ENCODE measurements around the gene SMC1A.
"Not testable (repeated sequence)": the region's sequence is repeated elsewhere in the genome, so short reads cannot be mapped to it uniquely, and the experiment has no call there.

Gene SMC1A

GRCh38 chrX:53422086-53422860 lies at the start of gene SMC1A:
TSS of gene SMC1A (minus strand) at chrX:53422654. CDS start at chrX:53422600, 54 bp downstream.
- peak; percentile 96 for DNase-seq

GRCh38 chrX:53471346-53471745 lies 48.9 kb upstream of the SMC1A start:
- no peak for DNase-seq

DNA sequence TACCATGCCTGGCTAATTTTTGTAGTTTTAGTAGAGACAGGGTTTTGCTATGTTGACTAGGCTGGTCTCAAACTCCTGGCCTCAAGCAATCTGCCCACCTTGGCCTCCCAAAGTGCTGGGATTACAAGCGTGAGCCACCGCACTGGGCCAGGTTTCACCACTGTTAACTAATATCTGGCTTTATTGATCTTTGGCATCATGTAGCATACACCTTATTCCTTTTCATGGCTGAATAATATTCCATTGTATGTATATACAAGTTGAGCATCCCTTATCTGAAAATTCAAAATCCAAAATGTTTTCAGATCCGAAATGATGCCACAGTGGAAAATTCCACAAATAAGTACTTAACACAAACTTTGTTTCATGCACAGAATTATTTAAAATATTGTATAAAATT lies 46.2 kb upstream of the SMC1A start:
- not testable (repeated sequence) for DNase-seq

DNA sequence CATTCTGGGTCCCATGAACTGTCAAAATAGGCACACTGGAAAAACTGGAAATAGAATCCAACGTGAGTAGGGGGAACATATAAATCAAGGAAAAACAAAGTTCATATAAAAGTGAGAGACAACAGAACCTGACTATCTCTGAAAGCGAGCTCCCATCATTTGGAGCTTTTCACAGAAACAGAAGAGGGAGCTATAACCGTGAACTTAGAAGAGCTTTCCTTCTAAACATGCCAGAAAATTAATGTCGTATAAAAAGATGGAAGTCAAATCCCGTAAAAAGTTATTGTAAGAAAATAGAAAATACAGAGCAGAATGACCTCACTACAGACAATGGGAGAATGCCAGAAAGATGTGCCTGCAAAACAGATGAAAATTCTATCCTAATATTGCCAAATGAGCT lies 35.6 kb upstream of the SMC1A start:
- DNase-seq: no peak

GRCh38 chrX:53456254-53456653 lies 33.8 kb upstream of the SMC1A start:
- peak; percentile 19 to 63 (median 56) for DNase-seq

DNA sequence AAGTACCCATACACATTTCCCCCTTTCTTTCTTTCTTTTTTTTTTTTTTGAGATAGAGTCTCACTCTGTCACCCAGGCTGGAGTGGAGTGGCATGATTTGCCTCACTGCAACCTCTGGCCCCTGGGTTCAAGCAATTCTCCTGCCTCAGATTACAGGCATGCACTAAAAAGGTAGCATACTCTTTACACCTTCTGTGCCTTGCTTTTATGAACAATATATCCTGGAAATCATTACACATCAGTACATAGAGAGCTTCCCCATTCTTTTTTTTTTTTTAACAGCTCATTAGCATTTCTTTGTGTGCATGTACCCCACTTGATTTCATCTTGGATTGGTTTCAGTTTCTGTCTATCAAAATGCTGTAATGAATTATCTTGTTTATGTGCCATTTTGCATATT lies 30.4 kb upstream of the SMC1A start:
- DNase-seq: no peak

DNA sequence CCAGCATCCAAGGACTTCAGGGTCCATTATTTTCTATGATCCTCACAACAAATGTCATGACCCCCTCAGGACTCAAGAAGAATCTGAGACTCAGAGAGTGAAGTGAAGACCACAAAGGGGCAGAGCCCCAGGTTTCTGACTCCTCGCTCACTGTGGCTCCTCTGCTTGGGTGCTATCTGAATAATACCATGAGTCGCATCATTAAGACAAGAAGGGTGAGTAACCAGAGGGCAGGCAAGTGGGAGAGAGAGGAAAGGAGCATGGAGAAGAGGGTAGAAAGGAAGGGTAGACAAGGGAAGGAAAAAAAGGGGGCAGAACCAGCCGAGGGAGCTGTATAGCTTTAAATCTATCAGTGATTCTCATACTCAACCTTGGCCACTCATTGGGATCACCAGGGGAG lies 27.2 kb upstream of the SMC1A start:
- DNase-seq: no peak

- no peak for DNase-seq
Measured at GRCh38 chrX:53447441-53447840, 25.0 kb upstream of the SMC1A start.

GRCh38 chrX:53445977-53446376 lies 23.5 kb upstream of the SMC1A start:
- DNase-seq: peak; percentile 44 to 70 (median 63)

GRCh38 chrX:53442322-53442631 lies 19.8 kb upstream of the SMC1A start:
- peak in 1 of 3 donors; percentile 22 for DNase-seq

DNA sequence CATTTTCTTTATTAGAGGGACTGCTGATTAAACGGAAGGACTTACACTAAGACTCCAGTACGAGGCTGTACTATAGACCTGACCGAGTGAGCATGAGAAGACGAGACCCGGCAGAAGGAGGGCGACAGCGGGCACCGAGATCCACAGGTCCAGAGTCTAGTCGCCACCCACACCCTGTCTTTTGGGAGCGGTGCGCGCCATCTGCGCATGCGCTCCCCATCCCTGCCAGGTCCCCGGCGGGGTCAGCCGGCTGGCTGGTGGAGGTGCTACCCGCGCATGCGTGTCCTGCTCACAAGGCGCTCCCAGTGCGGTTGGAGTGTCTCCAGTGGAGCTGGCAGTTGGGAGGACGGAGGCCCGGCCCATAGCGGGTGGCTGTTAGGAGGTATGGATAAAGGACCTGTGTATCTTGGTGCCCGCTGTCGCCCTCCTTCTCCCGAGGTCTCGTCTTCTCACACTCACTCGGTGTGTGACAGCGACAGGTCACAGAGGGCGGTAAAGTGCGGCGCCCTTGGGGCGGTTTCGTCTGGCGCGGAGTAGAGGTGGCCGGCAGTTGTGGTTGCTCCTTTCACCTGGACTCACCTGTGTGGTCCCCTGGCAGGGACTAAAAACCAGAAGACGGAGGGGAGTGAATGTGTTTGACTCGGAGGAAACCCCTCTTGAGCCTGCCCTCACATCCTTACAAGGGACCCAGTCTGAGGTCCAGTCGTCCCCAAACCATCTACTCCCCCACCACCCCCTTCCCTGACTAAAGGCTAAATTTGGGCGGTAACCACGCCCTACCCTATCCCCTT lies 19.3 kb upstream of the SMC1A start:
- peak; percentile 62 to 76 (median 63) for DNase-seq

DNA sequence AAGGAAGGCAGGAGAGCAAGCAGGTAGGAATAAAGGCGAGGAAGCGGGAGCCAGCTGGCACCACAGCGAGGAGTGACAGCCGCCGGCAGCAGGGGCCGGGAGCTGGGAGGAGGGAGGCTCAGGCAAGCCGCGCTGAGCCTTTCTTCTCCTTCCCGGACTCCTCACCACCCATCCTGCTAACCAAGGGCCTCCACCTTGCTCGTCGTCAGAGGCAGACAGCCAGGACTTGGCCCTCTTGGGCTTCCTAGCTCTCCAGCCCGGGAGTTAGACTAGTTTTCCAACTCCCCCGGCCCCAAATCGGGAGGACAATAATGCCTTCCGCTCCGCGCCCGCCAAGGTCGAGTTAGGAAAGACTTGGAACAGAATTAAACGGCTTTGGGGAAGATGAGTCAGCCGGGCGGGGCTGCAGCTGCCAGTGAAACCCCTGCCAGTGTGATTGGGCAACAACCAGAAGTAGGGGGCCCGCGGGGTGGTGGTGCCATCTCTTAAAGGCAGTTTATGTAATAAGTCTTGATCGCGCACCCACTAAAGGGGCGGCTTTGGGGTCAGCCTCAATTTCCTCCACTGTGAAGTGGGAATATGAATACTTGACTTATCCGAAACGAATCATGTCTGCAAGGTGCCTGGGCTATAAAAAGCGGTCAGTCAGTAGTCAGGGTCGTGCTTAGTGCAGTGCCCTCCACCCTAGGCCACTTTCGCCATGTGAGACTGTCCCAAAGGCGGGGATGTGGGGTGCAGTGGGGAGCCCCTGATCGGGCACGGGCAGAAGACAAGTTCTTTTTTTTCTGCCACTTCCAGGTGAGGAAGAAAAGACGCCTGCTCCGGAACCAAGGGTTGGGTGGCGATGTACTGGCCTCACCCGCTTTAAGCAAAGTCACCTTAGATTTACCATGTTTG lies 18.4 kb upstream of the SMC1A start:
- DNase-seq: peak; percentile 69 to 76 (median 75)

DNA sequence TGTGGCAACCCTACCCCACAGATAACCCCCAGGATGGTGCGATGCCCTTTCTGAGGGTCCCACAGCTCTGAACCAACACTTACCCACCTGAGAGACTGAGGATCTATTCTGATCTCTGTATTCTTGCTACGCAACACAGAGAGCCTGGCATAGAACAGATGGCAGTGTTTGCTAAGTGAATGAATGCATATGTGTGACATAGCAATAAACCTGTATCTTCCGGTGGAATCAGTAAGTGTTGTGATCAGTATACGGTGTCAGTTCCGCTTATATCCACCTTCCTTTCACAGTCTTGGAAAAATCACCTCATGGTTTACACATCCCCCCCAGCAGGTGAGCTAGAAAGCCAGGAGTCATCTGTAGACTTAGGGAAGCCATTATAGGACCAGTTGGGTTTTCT lies 17.6 kb upstream of the SMC1A start:
- DNase-seq: no peak

DNA sequence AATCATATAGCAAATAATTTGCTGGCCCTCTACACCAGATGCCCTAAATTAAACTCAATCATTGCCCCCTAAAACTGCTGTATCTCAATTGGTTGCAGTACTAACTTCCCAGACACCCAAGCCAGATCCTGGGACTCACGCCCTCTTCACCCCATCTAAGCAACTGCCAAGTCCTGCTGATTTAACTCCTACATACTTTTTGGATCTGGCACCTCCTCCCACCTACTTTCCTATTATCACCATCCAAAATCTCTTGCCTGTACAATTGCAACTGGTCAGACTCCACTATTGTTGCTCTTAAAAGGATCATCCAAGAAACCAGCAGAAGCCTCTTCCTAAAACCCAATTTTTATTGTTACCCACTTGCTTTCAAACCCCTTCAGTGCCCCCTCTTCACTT lies 16.4 kb upstream of the SMC1A start:
- DNase-seq: no peak

- no peak for DNase-seq
Measured at GRCh38 chrX:53438174-53438831, 15.8 kb upstream of the SMC1A start.

- DNase-seq: no peak
Measured at GRCh38 chrX:53437206-53437605, 14.8 kb upstream of the SMC1A start.

DNA sequence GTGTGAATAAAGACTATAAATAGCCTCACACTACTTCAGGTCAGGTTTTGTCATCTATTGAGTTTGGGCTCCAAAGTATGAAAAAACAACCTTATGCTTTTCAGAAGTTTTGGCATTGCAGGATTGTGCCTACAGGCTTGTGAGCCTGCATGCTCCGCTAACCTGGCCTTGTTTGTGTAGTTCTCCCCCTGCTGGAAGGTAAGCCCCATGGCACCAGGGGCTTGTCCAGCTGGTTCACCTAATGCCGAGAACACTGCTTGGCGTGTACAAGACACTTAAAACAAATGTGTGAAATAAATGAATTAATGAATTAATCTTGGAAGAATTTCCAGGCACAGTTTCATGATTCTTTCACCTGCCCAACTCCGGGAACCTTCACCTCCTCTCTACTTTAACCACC lies 13.5 kb upstream of the SMC1A start:
- DNase-seq: peak; percentile 66 to 71 (median 68)

- DNase-seq: peak; percentile 88 to 94 (median 90)
Measured at GRCh38 chrX:53433651-53434639, 11.5 kb upstream of the SMC1A start, which contains the start of gene HSD17B10. TSS of gene HSD17B10 (minus strand) at chrX:53434370. CDS start at chrX:53434345, 25 bp downstream.

DNA sequence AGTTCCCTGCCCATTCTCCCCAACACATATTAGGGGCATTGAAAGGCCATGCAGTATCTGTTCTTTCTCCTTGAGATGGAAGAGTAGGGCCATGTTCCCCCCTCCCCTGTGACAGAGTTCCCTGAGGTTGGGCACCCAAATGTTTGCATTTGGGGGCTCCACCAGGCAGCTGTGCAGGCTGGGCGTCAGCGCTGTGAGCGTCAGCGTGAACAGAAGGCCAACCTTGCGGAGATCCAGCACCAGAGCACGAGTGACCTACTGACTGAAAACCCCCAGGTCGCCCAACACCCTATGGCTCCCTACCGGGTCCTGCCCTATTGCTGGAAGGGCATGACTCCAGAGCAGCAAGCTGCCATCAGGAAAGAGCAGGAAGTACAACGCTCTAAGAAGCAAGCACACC lies 7.8 kb upstream of the SMC1A start:
- no peak for DNase-seq

DNA sequence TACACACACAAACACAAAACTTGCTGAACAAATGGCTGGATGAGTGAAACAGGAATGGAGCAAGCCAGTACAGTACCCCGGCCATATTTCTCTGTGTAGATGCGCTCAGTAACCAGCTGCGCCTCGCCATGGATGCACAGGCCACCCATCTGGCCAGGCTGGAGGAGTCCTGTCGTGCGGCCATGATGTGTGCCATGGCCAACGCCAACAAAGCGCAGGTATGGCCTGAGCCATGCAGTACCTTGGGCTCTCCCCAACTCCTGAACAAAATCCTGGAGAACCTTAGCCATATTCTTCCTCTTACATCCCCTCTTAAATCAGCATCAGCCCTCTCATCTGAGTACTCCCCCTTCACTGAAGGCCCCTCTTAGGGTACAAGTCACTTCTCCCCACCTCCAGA lies 7.3 kb upstream of the SMC1A start:
- DNase-seq: no peak

GRCh38 chrX:53422861-53423306 lies 430 bp upstream of the SMC1A start, which contains the start of gene RIBC1:
TSS of gene RIBC1 (plus strand) at chrX:53422873. CDS start at chrX:53426277, 3,404 bp downstream.
- DNase-seq: no peak

All from suppressor macrophage treated with lipopolysaccharide for 1 hour (primary cell).